Stimulated activated naive B cell treated with anti-CD40 and anti-IgM and Interleukin-4, amounts not matched to agents 10 μg/mL and 1 μg/mL and 100 μg/mL, for 72 hours (primary cell): Measurements from ENCODE around the gene EPHA1.

Experiments used
- ATAC-seq, 2 donors: fragments of 150-1000 bp; cut with Tn5 transposase; replicated peaks; 2 replicates each; pipeline ENCODE4 v1.10.0; 2021; ENCODE audit warnings: moderate library complexity in 1 of 2
- DNase-seq: peaks from one replicate; pipeline ENCODE4 v3.0.0; 2021
- H3K27ac Mint-ChIP-seq: one replicate; pipeline ENCODE4 v1.8.0; 2022; ENCODE audit warnings: mild to moderate bottlenecking, mixed read lengths
- H3K27me3 Mint-ChIP-seq, 2 donors: one replicate each; pipeline ENCODE4 v1.8.0; 2022; ENCODE audit warnings: mixed read lengths in 2 of 2
- H3K36me3 Mint-ChIP-seq, 2 donors: one replicate each; pipeline ENCODE4 v1.8.0; 2022; ENCODE audit warnings: mixed read lengths in 2 of 2, mild to moderate bottlenecking in 1 of 2
- H3K4me1 Mint-ChIP-seq, 2 donors: one replicate each; pipeline ENCODE4 v1.8.0; 2022; ENCODE audit warnings: mixed read lengths in 2 of 2, mild to moderate bottlenecking in 1 of 2
- H3K4me3 Mint-ChIP-seq, 2 donors: one replicate each; pipeline ENCODE4 v1.8.0; 2022; ENCODE audit warnings: mild to moderate bottlenecking in 2 of 2, mixed read lengths in 2 of 2, moderate library complexity in 1 of 2
- H3K9me3 Mint-ChIP-seq, 2 donors: one replicate each; pipeline ENCODE4 v1.8.0; 2022; ENCODE audit warnings: mixed read lengths in 2 of 2, mild to moderate bottlenecking in 1 of 2

EPHA1 gene

GRCh38 chr7:143408686-143409561, at the start of gene EPHA1:
EPHA1 (minus strand) TSS chr7:143408856; CDS start chr7:143408805, 51 bp downstream.
- peaks cover 21 to 35% of the 10 kb centered on the region in 2 donors for H3K4me1 Mint-ChIP-seq
- peak within 1 kb of the TSS; percentile 50 to 69 for H3K4me3 Mint-ChIP-seq
- peak within 1 kb of the TSS; percentile 44 for H3K27ac Mint-ChIP-seq
- DNase-seq (no peak), ATAC-seq (peak; percentile 47 to 62)
- H3K36me3 Mint-ChIP-seq: no peaks in the 10 kb centered on the region
- no peaks in the 10 kb centered on the region for H3K9me3 Mint-ChIP-seq
- peaks cover 42 to 70% of the 10 kb centered on the region in 2 donors for H3K27me3 Mint-ChIP-seq

- no peaks in the 10 kb centered on the region for H3K36me3 Mint-ChIP-seq
- H3K27ac Mint-ChIP-seq: no peak overlapping the region
- no peaks in the 10 kb centered on the region for H3K4me1 Mint-ChIP-seq
- peaks cover 4 to 9% of the 10 kb centered on the region in 2 donors for H3K27me3 Mint-ChIP-seq
- no peak for ATAC-seq
- no peak for DNase-seq
- H3K9me3 Mint-ChIP-seq: peaks cover 3 to 6% of the 10 kb centered on the region in 2 donors
- no peak overlapping the region for H3K4me3 Mint-ChIP-seq
These were observed 49.6 kb upstream of the EPHA1 start for GRCh38 chr7:143458263-143458662.

GRCh38 chr7:143456992-143457793, 48.5 kb upstream of the EPHA1 start:
- Mint-ChIP-seq H3K27me3 (peaks cover 9 to 10% of the 10 kb centered on the region in 2 donors), H3K36me3 (no peaks in the 10 kb centered on the region), H3K9me3 (peaks cover 3% of the 10 kb centered on the region in 2 donors), H3K4me1 (no peaks in the 10 kb centered on the region), H3K27ac (no peak overlapping the region), H3K4me3 (no peak overlapping the region)
- no peak for ATAC-seq
- no peak for DNase-seq

- Mint-ChIP-seq H3K27ac (no peak overlapping the region), H3K9me3 (no peaks in the 10 kb centered on the region), H3K4me3 (no peak overlapping the region), H3K36me3 (no peaks in the 10 kb centered on the region), H3K4me1 (no peaks in the 10 kb centered on the region), H3K27me3 (peaks cover 9 to 10% of the 10 kb centered on the region in 2 donors)
- ATAC-seq: no peak
- no peak for DNase-seq
These were observed 47.3 kb upstream of the EPHA1 start for GRCh38 chr7:143455942-143456341.

- ATAC-seq: no peak
- no peak for DNase-seq
- H3K4me3 Mint-ChIP-seq: no peak overlapping the region
- peaks cover 9 to 10% of the 10 kb centered on the region in 2 donors for H3K27me3 Mint-ChIP-seq
- no peaks in the 10 kb centered on the region for H3K36me3 Mint-ChIP-seq
- H3K9me3 Mint-ChIP-seq: no peaks in the 10 kb centered on the region
- H3K27ac Mint-ChIP-seq: no peak overlapping the region
- no peaks in the 10 kb centered on the region for H3K4me1 Mint-ChIP-seq
These were observed 46.8 kb upstream of the EPHA1 start for GRCh38 chr7:143455491-143455890.

- Mint-ChIP-seq H3K27ac (no peak overlapping the region), H3K27me3 (peaks cover 9 to 10% of the 10 kb centered on the region in 2 donors), H3K36me3 (no peaks in the 10 kb centered on the region), H3K4me1 (no peaks in the 10 kb centered on the region), H3K4me3 (no peak overlapping the region), H3K9me3 (no peaks in the 10 kb centered on the region)
- ATAC-seq (no peak), DNase-seq (no peak)
These were observed 45.5 kb upstream of the EPHA1 start for GRCh38 chr7:143454091-143454680.

GRCh38 chr7:143452495-143452894, 43.8 kb upstream of the EPHA1 start:
- Mint-ChIP-seq H3K27ac (no peak overlapping the region), H3K36me3 (no peaks in the 10 kb centered on the region), H3K4me3 (no peak overlapping the region), H3K27me3 (peaks cover 0 to 7% of the 10 kb centered on the region in 2 donors), H3K9me3 (no peaks in the 10 kb centered on the region), H3K4me1 (no peaks in the 10 kb centered on the region)
- no peak for ATAC-seq
- DNase-seq: no peak

GRCh38 chr7:143451746-143452145, 43.1 kb upstream of the EPHA1 start:
- no peaks in the 10 kb centered on the region for H3K4me1 Mint-ChIP-seq
- H3K27ac Mint-ChIP-seq: no peak overlapping the region
- no peaks in the 10 kb centered on the region for H3K36me3 Mint-ChIP-seq
- no peak overlapping the region for H3K4me3 Mint-ChIP-seq
- DNase-seq: no peak
- ATAC-seq: no peak
- H3K27me3 Mint-ChIP-seq: peaks cover 0 to 6% of the 10 kb centered on the region in 2 donors
- H3K9me3 Mint-ChIP-seq: no peaks in the 10 kb centered on the region

GRCh38 chr7:143451122-143451521, 42.5 kb upstream of the EPHA1 start:
- Mint-ChIP-seq H3K4me3 (no peak overlapping the region), H3K27ac (no peak overlapping the region), H3K9me3 (no peaks in the 10 kb centered on the region), H3K27me3 (peaks cover 0 to 6% of the 10 kb centered on the region in 2 donors), H3K4me1 (no peaks in the 10 kb centered on the region), H3K36me3 (no peaks in the 10 kb centered on the region)
- ATAC-seq (no peak), DNase-seq (no peak)

GRCh38 chr7:143449793-143450192, 41.1 kb upstream of the EPHA1 start:
- peaks cover 0 to 6% of the 10 kb centered on the region in 2 donors for H3K27me3 Mint-ChIP-seq
- no peaks in the 10 kb centered on the region for H3K4me1 Mint-ChIP-seq
- H3K4me3 Mint-ChIP-seq: no peak overlapping the region
- H3K36me3 Mint-ChIP-seq: no peaks in the 10 kb centered on the region
- DNase-seq: no peak
- H3K9me3 Mint-ChIP-seq: no peaks in the 10 kb centered on the region
- H3K27ac Mint-ChIP-seq: no peak overlapping the region
- ATAC-seq: no peak

- no peak for ATAC-seq
- Mint-ChIP-seq H3K36me3 (no peaks in the 10 kb centered on the region), H3K4me3 (no peak overlapping the region), H3K4me1 (no peaks in the 10 kb centered on the region), H3K9me3 (no peaks in the 10 kb centered on the region), H3K27me3 (peaks cover 0 to 6% of the 10 kb centered on the region in 2 donors), H3K27ac (no peak overlapping the region)
- no peak for DNase-seq
These were observed 39.8 kb upstream of the EPHA1 start for GRCh38 chr7:143448429-143448828.

GRCh38 chr7:143447466-143447865, 38.8 kb upstream of the EPHA1 start:
- H3K27me3 Mint-ChIP-seq: peaks cover 0 to 2% of the 10 kb centered on the region in 2 donors
- no peaks in the 10 kb centered on the region for H3K4me1 Mint-ChIP-seq
- H3K27ac Mint-ChIP-seq: no peak overlapping the region
- H3K36me3 Mint-ChIP-seq: no peaks in the 10 kb centered on the region
- no peaks in the 10 kb centered on the region for H3K9me3 Mint-ChIP-seq
- no peak for DNase-seq
- no peak for ATAC-seq
- no peak overlapping the region for H3K4me3 Mint-ChIP-seq

- DNase-seq (no peak), ATAC-seq (peak; percentile 38 to 39)
- Mint-ChIP-seq H3K4me3 (no peak overlapping the region), H3K27ac (no peak overlapping the region), H3K4me1 (no peaks in the 10 kb centered on the region), H3K9me3 (no peaks in the 10 kb centered on the region), H3K27me3 (no peaks in the 10 kb centered on the region), H3K36me3 (no peaks in the 10 kb centered on the region)
These were observed 36.1 kb upstream of the EPHA1 start for GRCh38 chr7:143444785-143445184.

GRCh38 chr7:143444063-143444782, 35.6 kb upstream of the EPHA1 start:
- Mint-ChIP-seq H3K4me3 (no peak overlapping the region), H3K27ac (no peak overlapping the region), H3K4me1 (no peaks in the 10 kb centered on the region), H3K27me3 (no peaks in the 10 kb centered on the region), H3K9me3 (no peaks in the 10 kb centered on the region), H3K36me3 (no peaks in the 10 kb centered on the region)
- ATAC-seq: no peak
- no peak for DNase-seq
